ENCODE data around the gene ANKRD1. TPM values are rescaled to one million over a fixed set of nuclear protein-coding genes. Genes with fewer than 3 reads are reported as not detected.
A peak's percentile ranks its signal among the peaks of the same experiment; 100 is the strongest.
"Not testable (repeated sequence)": the region's sequence is repeated elsewhere in the genome, so short reads cannot be mapped to it uniquely, and the experiment has no call there.

The ANKRD1 gene
- total RNA-seq, 1 experiment from 2014 or later: 75.7 TPM

GRCh38 chr10:90911133-90912051 is 9.5 kb downstream of the ANKRD1 start:
- CTCF ChIA-PET: interaction anchor here (0.5 to 1.8 kb wide), 14 partner anchors 10 to 1704 kb away, joined by 3 to 24 read pairs (median 4); partner anchors contain the start of gene ANKRD1
- POLR2A ChIA-PET: interaction anchor here (0.6 to 1.6 kb wide), 6 partner anchors 10 to 58 kb away, joined by 4 to 15 read pairs (median 7); partner anchors contain the start of gene ANKRD1
- peaks cover 29% of the 10 kb centered on the region for H3K4me1 Mint-ChIP-seq (ENCODE audit: low read depth, unreplicated experiment)

GRCh38 chr10:90906596-90906995 is 14.3 kb downstream of the ANKRD1 start:
- H3K36me3 Mint-ChIP-seq (ENCODE audit: insufficient read depth, unreplicated experiment): peaks cover 12% of the 10 kb centered on the region
- Histone ChIP-seq H3K9me3 (no peaks in the 10 kb centered on the region), H3K27me3 (replicated peaks; ENCODE audit: control insufficient read depth, insufficient read depth, low read length) (no peaks in the 10 kb centered on the region), H3K36me3 (ENCODE audit: control insufficient read depth, insufficient read depth, low read length) (no peaks in the 10 kb centered on the region; the same call in 1 of the 2 replicates), H3K4me1 (peaks cover under 1% of the 10 kb centered on the region; the same call in 1 of the 2 replicates), H3K4me3 (ENCODE audit: low read depth, low read length) (no peak overlapping the region)
- no peaks in the 10 kb centered on the region for H3K27me3 Mint-ChIP-seq (ENCODE audit: insufficient read depth, unreplicated experiment)
- ChIA-PET POLR2A (no interaction called here), CTCF (no interaction called here)
- H3K4me1 Mint-ChIP-seq (ENCODE audit: low read depth, unreplicated experiment): peaks cover 1% of the 10 kb centered on the region
- no peak for DNase-seq
- H3K9me3 Mint-ChIP-seq (ENCODE audit: unreplicated experiment): no peaks in the 10 kb centered on the region
- H3K4me3 Mint-ChIP-seq (ENCODE audit: unreplicated experiment): no peak overlapping the region
- no TSS peak for BruUV-seq (replicated peaks)
- intact Hi-C loops (cut with micrococcal nuclease; ENCODE audit: unreplicated experiment): no loop called here
- no peak overlapping the region for H3K27ac Mint-ChIP-seq (ENCODE audit: unreplicated experiment)
- TF ChIP-seq, protein P1, sequence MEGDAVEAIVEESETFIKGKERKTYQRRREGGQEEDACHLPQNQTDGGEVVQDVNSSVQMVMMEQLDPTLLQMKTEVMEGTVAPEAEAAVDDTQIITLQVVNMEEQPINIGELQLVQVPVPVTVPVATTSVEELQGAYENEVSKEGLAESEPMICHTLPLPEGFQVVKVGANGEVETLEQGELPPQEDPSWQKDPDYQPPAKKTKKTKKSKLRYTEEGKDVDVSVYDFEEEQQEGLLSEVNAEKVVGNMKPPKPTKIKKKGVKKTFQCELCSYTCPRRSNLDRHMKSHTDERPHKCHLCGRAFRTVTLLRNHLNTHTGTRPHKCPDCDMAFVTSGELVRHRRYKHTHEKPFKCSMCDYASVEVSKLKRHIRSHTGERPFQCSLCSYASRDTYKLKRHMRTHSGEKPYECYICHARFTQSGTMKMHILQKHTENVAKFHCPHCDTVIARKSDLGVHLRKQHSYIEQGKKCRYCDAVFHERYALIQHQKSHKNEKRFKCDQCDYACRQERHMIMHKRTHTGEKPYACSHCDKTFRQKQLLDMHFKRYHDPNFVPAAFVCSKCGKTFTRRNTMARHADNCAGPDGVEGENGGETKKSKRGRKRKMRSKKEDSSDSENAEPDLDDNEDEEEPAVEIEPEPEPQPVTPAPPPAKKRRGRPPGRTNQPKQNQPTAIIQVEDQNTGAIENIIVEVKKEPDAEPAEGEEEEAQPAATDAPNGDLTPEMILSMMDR (IDR thresholded peaks at IDR 0.05; ENCODE audit: insufficient read depth in 1 of 2, low read depth in 1 of 2, low read length in 1 of 2, severe bottlenecking in 1 of 2, unreplicated experiment in 1 of 2): no peak

More at GRCh38 chr10:90911133-90912051, 9.5 kb downstream of the ANKRD1 start:
- Mint-ChIP-seq H3K9me3 (ENCODE audit: unreplicated experiment) (no peaks in the 10 kb centered on the region), H3K27ac (ENCODE audit: unreplicated experiment) (peak overlapping the region; percentile 55), H3K27me3 (ENCODE audit: insufficient read depth, unreplicated experiment) (no peaks in the 10 kb centered on the region), H3K36me3 (ENCODE audit: insufficient read depth, unreplicated experiment) (peaks cover 60% of the 10 kb centered on the region), H3K4me3 (ENCODE audit: unreplicated experiment) (no peak overlapping the region)
- TF ChIP-seq, protein P1 (IDR thresholded peaks at IDR 0.05; ENCODE audit: insufficient read depth in 1 of 2, low read depth in 1 of 2, low read length in 1 of 2, severe bottlenecking in 1 of 2, unreplicated experiment in 1 of 2): peak; percentile 87 to 90
- intact Hi-C loops (cut with micrococcal nuclease; ENCODE audit: unreplicated experiment): loop anchor here (1.0 kb wide), 5 partner anchors 20 to 340 kb away; no protein-coding TSS in a partner anchor
- peak; percentile 84 for DNase-seq
- no peaks in the 10 kb centered on the region for H3K9me3 ChIP-seq
- no peaks in the 10 kb centered on the region; the same call in 1 of the 2 replicates for H3K36me3 ChIP-seq (ENCODE audit: control insufficient read depth, insufficient read depth, low read length)
- no TSS peak for BruUV-seq (replicated peaks)
- peaks cover 13% of the 10 kb centered on the region for H3K4me1 ChIP-seq
- no peak overlapping the region for H3K4me3 ChIP-seq (ENCODE audit: low read depth, low read length)
- H3K27me3 ChIP-seq (replicated peaks; ENCODE audit: control insufficient read depth, insufficient read depth, low read length): no peaks in the 10 kb centered on the region

- Histone ChIP-seq H3K27me3 (replicated peaks; ENCODE audit: control insufficient read depth, insufficient read depth, low read length) (no peaks in the 10 kb centered on the region), H3K36me3 (ENCODE audit: control insufficient read depth, insufficient read depth, low read length) (no peaks in the 10 kb centered on the region; the same call in 1 of the 2 replicates), H3K9me3 (no peaks in the 10 kb centered on the region), H3K4me1 (no peaks in the 10 kb centered on the region), H3K4me3 (ENCODE audit: low read depth, low read length) (no peak overlapping the region)
- no peaks in the 10 kb centered on the region for H3K4me1 Mint-ChIP-seq (ENCODE audit: low read depth, unreplicated experiment)
- TF ChIP-seq, protein P1 (IDR thresholded peaks at IDR 0.05; ENCODE audit: insufficient read depth in 1 of 2, low read depth in 1 of 2, low read length in 1 of 2, severe bottlenecking in 1 of 2, unreplicated experiment in 1 of 2): no peak
- ChIA-PET POLR2A (no interaction called here), CTCF (no interaction called here)
- no TSS peak for BruUV-seq (replicated peaks)
- H3K9me3 Mint-ChIP-seq (ENCODE audit: unreplicated experiment): no peaks in the 10 kb centered on the region
- intact Hi-C loops (cut with micrococcal nuclease; ENCODE audit: unreplicated experiment): no loop called here
- no peak overlapping the region for H3K4me3 Mint-ChIP-seq (ENCODE audit: unreplicated experiment)
- H3K27ac Mint-ChIP-seq (ENCODE audit: unreplicated experiment): no peak overlapping the region
- H3K36me3 Mint-ChIP-seq (ENCODE audit: insufficient read depth, unreplicated experiment): peaks cover 5% of the 10 kb centered on the region
- H3K27me3 Mint-ChIP-seq (ENCODE audit: insufficient read depth, unreplicated experiment): no peaks in the 10 kb centered on the region
- no peak for DNase-seq
Observed at GRCh38 chr10:90905925-90906324, 15.0 kb downstream of the ANKRD1 start.

GRCh38 chr10:90896916-90897315 is 24.0 kb downstream of the ANKRD1 start:
- H3K27ac Mint-ChIP-seq (ENCODE audit: unreplicated experiment): not testable (repeated sequence)

More at GRCh38 chr10:90896916-90897315, 24.0 kb downstream of the ANKRD1 start:
- H3K9me3 Mint-ChIP-seq (ENCODE audit: unreplicated experiment); H3K27me3 ChIP-seq (replicated peaks; ENCODE audit: control insufficient read depth, insufficient read depth, low read length); H3K4me1 Mint-ChIP-seq (ENCODE audit: low read depth, unreplicated experiment); DNase-seq; H3K9me3 ChIP-seq; H3K36me3 ChIP-seq (ENCODE audit: control insufficient read depth, insufficient read depth, low read length); H3K4me1 ChIP-seq; BruUV-seq (replicated peaks); POLR2A ChIA-PET; H3K4me3 Mint-ChIP-seq (ENCODE audit: unreplicated experiment); H3K27me3 Mint-ChIP-seq (ENCODE audit: insufficient read depth, unreplicated experiment); CTCF ChIA-PET; H3K4me3 ChIP-seq (ENCODE audit: low read depth, low read length); intact Hi-C loops (cut with micrococcal nuclease; ENCODE audit: unreplicated experiment): not testable (repeated sequence)
- peaks cover 30% of the 10 kb centered on the region for H3K36me3 Mint-ChIP-seq (ENCODE audit: insufficient read depth, unreplicated experiment)
